ENCODE data around the gene PPP2R2C.

GRCh38 chr4:6277935-6278800 is 194.2 kb downstream of the PPP2R2C start:
- TF ChIP-seq, protein P1, sequence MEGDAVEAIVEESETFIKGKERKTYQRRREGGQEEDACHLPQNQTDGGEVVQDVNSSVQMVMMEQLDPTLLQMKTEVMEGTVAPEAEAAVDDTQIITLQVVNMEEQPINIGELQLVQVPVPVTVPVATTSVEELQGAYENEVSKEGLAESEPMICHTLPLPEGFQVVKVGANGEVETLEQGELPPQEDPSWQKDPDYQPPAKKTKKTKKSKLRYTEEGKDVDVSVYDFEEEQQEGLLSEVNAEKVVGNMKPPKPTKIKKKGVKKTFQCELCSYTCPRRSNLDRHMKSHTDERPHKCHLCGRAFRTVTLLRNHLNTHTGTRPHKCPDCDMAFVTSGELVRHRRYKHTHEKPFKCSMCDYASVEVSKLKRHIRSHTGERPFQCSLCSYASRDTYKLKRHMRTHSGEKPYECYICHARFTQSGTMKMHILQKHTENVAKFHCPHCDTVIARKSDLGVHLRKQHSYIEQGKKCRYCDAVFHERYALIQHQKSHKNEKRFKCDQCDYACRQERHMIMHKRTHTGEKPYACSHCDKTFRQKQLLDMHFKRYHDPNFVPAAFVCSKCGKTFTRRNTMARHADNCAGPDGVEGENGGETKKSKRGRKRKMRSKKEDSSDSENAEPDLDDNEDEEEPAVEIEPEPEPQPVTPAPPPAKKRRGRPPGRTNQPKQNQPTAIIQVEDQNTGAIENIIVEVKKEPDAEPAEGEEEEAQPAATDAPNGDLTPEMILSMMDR (conservative IDR thresholded peaks at IDR 0.05; ENCODE audit: low read length) = no peak
- no peak for TF ChIP-seq EZH2phosphoT487 (IDR thresholded peaks at IDR 0.05; ENCODE audit: borderline replicate concordance, low read depth, low read length)

Data from OCI-LY7 (cell line).